ENCODE data around the gene RFNG.
"Not testable (repeated sequence)": the region's sequence is repeated elsewhere in the genome, so short reads cannot be mapped to it uniquely, and the experiment has no call there.

The RFNG gene

GRCh38 chr17:82041144-82041814 is 10.3 kb downstream of the RFNG start:
- DNase-seq, result no peak

GRCh38 chr17:82039695-82040299 is 11.8 kb downstream of the RFNG start:
- no peak for DNase-seq

- DNase-seq, result not testable (repeated sequence)
Measured at GRCh38 chr17:82038796-82039409, 12.7 kb downstream of the RFNG start.

GRCh38 chr17:82037889-82038195 is 13.8 kb downstream of the RFNG start:
- DNase-seq, result no peak

GRCh38 chr17:82037092-82037888 is 14.3 kb downstream of the RFNG start, which contains the start of gene DCXR:
DCXR (minus strand) TSS chr17:82037697; CDS start chr17:82037682, 15 bp downstream.
- DNase-seq, result peak; percentile 95

- DNase-seq, result no peak
Measured at GRCh38 chr17:82036634-82037091, 14.9 kb downstream of the RFNG start.

- no peak for DNase-seq
Measured at GRCh38 chr17:82035956-82036633, 15.5 kb downstream of the RFNG start.

GRCh38 chr17:82035488-82035887 is 16.1 kb downstream of the RFNG start:
- no peak for DNase-seq

- no peak for DNase-seq
Measured at GRCh38 chr17:82034371-82035011, 17.1 kb downstream of the RFNG start.

GRCh38 chr17:82033359-82034085 is 18.1 kb downstream of the RFNG start:
- DNase-seq, result no peak

- no peak for DNase-seq
Measured at GRCh38 chr17:82031885-82032627, 19.6 kb downstream of the RFNG start.

GRCh38 chr17:82031303-82031884 is 20.2 kb downstream of the RFNG start, which contains the start of gene RAC3:
RAC3 (plus strand) TSS chr17:82031678; CDS start chr17:82031762, 84 bp downstream.
- DNase-seq, result no peak

GRCh38 chr17:82030470-82031302 is 20.9 kb downstream of the RFNG start:
- peak; percentile 28 for DNase-seq

- no peak for DNase-seq
Measured at GRCh38 chr17:82029990-82030469, 21.6 kb downstream of the RFNG start.

GRCh38 chr17:82029391-82029790 is 22.2 kb downstream of the RFNG start:
- peak; percentile 73 for DNase-seq

- no peak for DNase-seq
Measured at GRCh38 chr17:82028966-82029365, 22.6 kb downstream of the RFNG start.

GRCh38 chr17:82028246-82028645 is 23.4 kb downstream of the RFNG start:
- DNase-seq, result no peak

GRCh38 chr17:82025401-82026107 is 26.1 kb downstream of the RFNG start:
- DNase-seq, result no peak

GRCh38 chr17:82024859-82025258 is 26.8 kb downstream of the RFNG start:
- no peak for DNase-seq

All from NCI-H446 treated with DMSO at 0.1 percent for 48 hours (cell line).